Panc1 (cell line): ENCODE results near the gene HLA-E. TPM values are rescaled to one million over a fixed set of nuclear protein-coding genes. Genes with fewer than 3 reads are reported as not detected.

ENCODE experiments used
- ATAC-seq: fragments of 200-7000 bp; cut with Tn5 transposase; 2 replicates; pipeline ENCODE4 v1.9.1; 2020; ENCODE audit warnings: mild to moderate bottlenecking, moderate library complexity
- BruUV-seq: library from RNA; stranded (reverse); fragments of 400-500 nt; replicated peaks from 2 replicates; lab custom pipeline; 2021; lab: Mats Ljungman, UMichigan
- CTCF ChIA-PET: fragments of 300-600 bp; sonication (Branson Sonifier 250); formaldehyde crosslinking; loops from one replicate; lab custom pipeline; 2022; ENCODE audit warnings: antibody characterized with exemption; lab: Charles Lee
- POLR2A ChIA-PET: fragments of 300-600 bp; sonication (Branson Sonifier 250); formaldehyde crosslinking; loops from one replicate; lab custom pipeline; 2022; ENCODE audit warnings: antibody characterized with exemption; lab: Charles Lee
- DNase-seq: peaks from one replicate; pipeline ENCODE4 v3.0.0-alpha.2; 2010; ENCODE audit warnings: low read depth, low spot score
- H3K27ac ChIP-seq: 2 replicates; pipeline ENCODE4 v1.5.1; 2011; ENCODE audit warnings: mild to moderate bottlenecking, low read length, inconsistent platforms
- H3K27me3 ChIP-seq: fragments of 200-500 bp; sonication (Bioruptor generic); 2 replicates; pipeline ENCODE4 v1.6.0; 2014; ENCODE audit warnings: low read length, inconsistent platforms; ENCODE audit not compliant: control insufficient read depth, insufficient read depth
- H3K36me3 ChIP-seq: fragments of 200-500 bp; sonication (Bioruptor generic); 2 replicates; pipeline ENCODE4 v1.5.1; 2014; ENCODE audit warnings: inconsistent platforms, mild to moderate bottlenecking, low read length, moderate library complexity; ENCODE audit not compliant: control insufficient read depth, insufficient read depth
- H3K4me1 ChIP-seq: 2 replicates; pipeline ENCODE4 v1.5.1; 2011; ENCODE audit warnings: inconsistent platforms, mild to moderate bottlenecking, low read length, moderate library complexity; ENCODE audit not compliant: control insufficient read depth, insufficient read depth
- H3K4me3 ChIP-seq, 2 experiments: 2 replicates each; pipeline ENCODE4 v1.5.1; 2011 to 2012; ENCODE audit warnings: low read depth in 2 of 2, low read length in 2 of 2, mild to moderate bottlenecking in 2 of 2, inconsistent platforms in 1 of 2, moderate library complexity in 1 of 2
- H3K9me3 ChIP-seq: fragments of 200-500 bp; sonication (Bioruptor generic); 2 replicates; pipeline ENCODE4 v1.5.1; 2014; ENCODE audit warnings: low read depth, mild to moderate bottlenecking, inconsistent platforms, low read length, moderate library complexity; ENCODE audit not compliant: control insufficient read depth, insufficient read depth
- POLR2AphosphoS5 ChIP-seq: IDR thresholded peaks from 2 replicates; pipeline ENCODE4 v1.6.1; 2012; ENCODE audit warnings: mild to moderate bottlenecking, low read depth, low read length, moderate library complexity
- SIN3A ChIP-seq: IDR thresholded peaks from 2 replicates; pipeline ENCODE4 v1.6.1; 2012; ENCODE audit warnings: low read depth, mild to moderate bottlenecking, low read length, moderate library complexity, borderline replicate concordance; ENCODE audit not compliant: insufficient read depth
- TCF7L2 ChIP-seq: IDR thresholded peaks from 2 replicates; pipeline ENCODE4 v1.6.1; 2011; ENCODE audit warnings: mild to moderate bottlenecking, low read depth, low read length, inconsistent platforms
- in situ Hi-C: cut with HindIII; loops from 2 replicates; pipeline ENCODE4 v1.10.0; 2016; ENCODE audit warnings: low sequenced_read_pairs, low pct_unique_long_range_greater_than_20kb
- intact Hi-C: fragments of 100-400 bp; cut with micrococcal nuclease; formaldehyde crosslinking; loops from one replicate; pipeline ENCODE4 v1.10.0; 2022; ENCODE audit not compliant: unreplicated experiment
- total RNA-seq: library from RNA; stranded (reverse); gene quantifications from one replicate; pipeline ENCODE4 v1.2.1, GENCODE V29; 2021; ENCODE audit not compliant: unreplicated experiment
- TF ChIP-seq, protein P1 (sequence below): fragments of 450-650 bp; IDR thresholded peaks from 2 replicates; pipeline ENCODE4 v1.5.1; 2017; ENCODE audit warnings: mild to moderate bottlenecking
- TF ChIP-seq, protein P2 (sequence below), 2 experiments: IDR thresholded peaks; 2 replicates each; pipeline ENCODE4 v1.6.1; 2011 to 2012; ENCODE audit warnings: low read depth in 2 of 2, control low read depth in 1 of 2, low read length in 1 of 2, mild to moderate bottlenecking in 1 of 2, moderate library complexity in 1 of 2; ENCODE audit not compliant: insufficient read depth in 1 of 2

Gene HLA-E
- total RNA-seq, 1 experiment from 2014 or later = 132 TPM

GRCh38 chr6:30542404-30542725, 53.1 kb downstream of the HLA-E start:
- in situ Hi-C loops = loop anchor here (5.0 kb wide), 1 partner anchor 40 kb away; no protein-coding TSS in a partner anchor
- POLR2A ChIA-PET = no interaction called here

GRCh38 chr6:30542915-30543314, 53.6 kb downstream of the HLA-E start:
- intact Hi-C loops = no loop called here
- H3K27ac ChIP-seq = no peak overlapping the region
- ATAC-seq (no peak), DNase-seq (no peak)
- no peaks in the 10 kb centered on the region for H3K27me3 ChIP-seq
- H3K4me3 ChIP-seq = no peak overlapping the region
- no peaks in the 10 kb centered on the region for H3K9me3 ChIP-seq
- H3K36me3 ChIP-seq = no peaks in the 10 kb centered on the region
- no peak for TF ChIP-seq SIN3A
- TF ChIP-seq, protein P1, sequence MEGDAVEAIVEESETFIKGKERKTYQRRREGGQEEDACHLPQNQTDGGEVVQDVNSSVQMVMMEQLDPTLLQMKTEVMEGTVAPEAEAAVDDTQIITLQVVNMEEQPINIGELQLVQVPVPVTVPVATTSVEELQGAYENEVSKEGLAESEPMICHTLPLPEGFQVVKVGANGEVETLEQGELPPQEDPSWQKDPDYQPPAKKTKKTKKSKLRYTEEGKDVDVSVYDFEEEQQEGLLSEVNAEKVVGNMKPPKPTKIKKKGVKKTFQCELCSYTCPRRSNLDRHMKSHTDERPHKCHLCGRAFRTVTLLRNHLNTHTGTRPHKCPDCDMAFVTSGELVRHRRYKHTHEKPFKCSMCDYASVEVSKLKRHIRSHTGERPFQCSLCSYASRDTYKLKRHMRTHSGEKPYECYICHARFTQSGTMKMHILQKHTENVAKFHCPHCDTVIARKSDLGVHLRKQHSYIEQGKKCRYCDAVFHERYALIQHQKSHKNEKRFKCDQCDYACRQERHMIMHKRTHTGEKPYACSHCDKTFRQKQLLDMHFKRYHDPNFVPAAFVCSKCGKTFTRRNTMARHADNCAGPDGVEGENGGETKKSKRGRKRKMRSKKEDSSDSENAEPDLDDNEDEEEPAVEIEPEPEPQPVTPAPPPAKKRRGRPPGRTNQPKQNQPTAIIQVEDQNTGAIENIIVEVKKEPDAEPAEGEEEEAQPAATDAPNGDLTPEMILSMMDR = peak; percentile 9; the same call in 1 of the 2 replicates
- BruUV-seq = no TSS peak
- ChIA-PET POLR2A (no interaction called here), CTCF (no interaction called here)
- in situ Hi-C loops = loop anchor here (5.0 kb wide), 1 partner anchor 41 kb away; no protein-coding TSS in a partner anchor
- H3K4me1 ChIP-seq = no peaks in the 10 kb centered on the region; the same call in 1 of the 2 replicates

More at GRCh38 chr6:30542404-30542725, 53.1 kb downstream of the HLA-E start:
- no TSS peak for BruUV-seq
- no peak for ATAC-seq
- no peaks in the 10 kb centered on the region for H3K9me3 ChIP-seq
- H3K27me3 ChIP-seq = no peaks in the 10 kb centered on the region
- TF ChIP-seq TCF7L2 = no peak
- TF ChIP-seq, protein P1 = no peak
- TF ChIP-seq POLR2AphosphoS5 = no peak
- TF ChIP-seq, protein P2, sequence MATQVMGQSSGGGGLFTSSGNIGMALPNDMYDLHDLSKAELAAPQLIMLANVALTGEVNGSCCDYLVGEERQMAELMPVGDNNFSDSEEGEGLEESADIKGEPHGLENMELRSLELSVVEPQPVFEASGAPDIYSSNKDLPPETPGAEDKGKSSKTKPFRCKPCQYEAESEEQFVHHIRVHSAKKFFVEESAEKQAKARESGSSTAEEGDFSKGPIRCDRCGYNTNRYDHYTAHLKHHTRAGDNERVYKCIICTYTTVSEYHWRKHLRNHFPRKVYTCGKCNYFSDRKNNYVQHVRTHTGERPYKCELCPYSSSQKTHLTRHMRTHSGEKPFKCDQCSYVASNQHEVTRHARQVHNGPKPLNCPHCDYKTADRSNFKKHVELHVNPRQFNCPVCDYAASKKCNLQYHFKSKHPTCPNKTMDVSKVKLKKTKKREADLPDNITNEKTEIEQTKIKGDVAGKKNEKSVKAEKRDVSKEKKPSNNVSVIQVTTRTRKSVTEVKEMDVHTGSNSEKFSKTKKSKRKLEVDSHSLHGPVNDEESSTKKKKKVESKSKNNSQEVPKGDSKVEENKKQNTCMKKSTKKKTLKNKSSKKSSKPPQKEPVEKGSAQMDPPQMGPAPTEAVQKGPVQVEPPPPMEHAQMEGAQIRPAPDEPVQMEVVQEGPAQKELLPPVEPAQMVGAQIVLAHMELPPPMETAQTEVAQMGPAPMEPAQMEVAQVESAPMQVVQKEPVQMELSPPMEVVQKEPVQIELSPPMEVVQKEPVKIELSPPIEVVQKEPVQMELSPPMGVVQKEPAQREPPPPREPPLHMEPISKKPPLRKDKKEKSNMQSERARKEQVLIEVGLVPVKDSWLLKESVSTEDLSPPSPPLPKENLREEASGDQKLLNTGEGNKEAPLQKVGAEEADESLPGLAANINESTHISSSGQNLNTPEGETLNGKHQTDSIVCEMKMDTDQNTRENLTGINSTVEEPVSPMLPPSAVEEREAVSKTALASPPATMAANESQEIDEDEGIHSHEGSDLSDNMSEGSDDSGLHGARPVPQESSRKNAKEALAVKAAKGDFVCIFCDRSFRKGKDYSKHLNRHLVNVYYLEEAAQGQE (IDR thresholded peaks at IDR 0.05; ENCODE audit: insufficient read depth in 1 of 2, low read depth in 2 of 2, low read length in 1 of 2) = no peak
- TF ChIP-seq SIN3A = no peak
- H3K4me1 ChIP-seq = no peaks in the 10 kb centered on the region; the same call in 1 of the 2 replicates
- H3K27ac ChIP-seq = no peak overlapping the region
- no peak overlapping the region for H3K4me3 ChIP-seq
- CTCF ChIA-PET = interaction anchor here (1.7 kb wide), 1 partner anchor 60 kb away, joined by 10 read pairs; no protein-coding TSS in a partner anchor
- DNase-seq = no peak
- intact Hi-C loops = no loop called here
- H3K36me3 ChIP-seq = no peaks in the 10 kb centered on the region

Other genes with a start within 250 kb of the HLA-E start
- 13.4 TPM for gene TRIM39, start 162.6 kb upstream of the HLA-E start, total RNA-seq
- gene RPP21, start 144.4 kb upstream of the HLA-E start, total RNA-seq = 81.3 TPM
- gene GNL1, start 67.0 kb downstream of the HLA-E start, total RNA-seq = 90.6 TPM
- gene PRR3, start 67.8 kb downstream of the HLA-E start, total RNA-seq = 16.5 TPM
- gene ABCF1, start 81.9 kb downstream of the HLA-E start, total RNA-seq = 94.9 TPM
- 82.9 TPM for gene PPP1R10, start 127.7 kb downstream of the HLA-E start, total RNA-seq
- 69.1 TPM for gene MRPS18B, start 128.3 kb downstream of the HLA-E start, total RNA-seq
- 15.8 TPM for gene ATAT1, start 137.4 kb downstream of the HLA-E start, total RNA-seq
- gene C6orf136, start 157.6 kb downstream of the HLA-E start, total RNA-seq = 30.8 TPM
- gene DHX16, start 183.5 kb downstream of the HLA-E start, total RNA-seq = 44.5 TPM
- gene PPP1R18, start 197.1 kb downstream of the HLA-E start, total RNA-seq = 55.3 TPM
- gene NRM, start 201.5 kb downstream of the HLA-E start, total RNA-seq = 21.9 TPM
- 68.6 TPM for gene MDC1, start 227.8 kb downstream of the HLA-E start, total RNA-seq
- 853 TPM for gene TUBB, start 230.8 kb downstream of the HLA-E start, total RNA-seq